GM12801 (cell line): Measurements from ENCODE around the gene ALK.

Experiments
- CTCF ChIP-seq: IDR thresholded peaks from one replicate; pipeline ENCODE4 v1.5.1; 2011; ENCODE audit warnings: control low read depth; ENCODE audit not compliant: insufficient read length; ENCODE audit errors: extremely low read depth

The ALK gene

GRCh38 chr2:29260142-29260772 lies 661.1 kb downstream of the ALK start:
- no peak for TF ChIP-seq CTCF

GRCh38 chr2:29259221-29259620 lies 662.2 kb downstream of the ALK start:
- TF ChIP-seq CTCF, result no peak

- no peak for TF ChIP-seq CTCF
Observed at GRCh38 chr2:29255004-29255403, 666.4 kb downstream of the ALK start.

GRCh38 chr2:29253026-29253425 lies 668.4 kb downstream of the ALK start:
- TF ChIP-seq CTCF, result no peak

GRCh38 chr2:29251406-29251805 lies 670.0 kb downstream of the ALK start:
- TF ChIP-seq CTCF, result no peak

GRCh38 chr2:29250977-29251376 lies 670.4 kb downstream of the ALK start:
- no peak for TF ChIP-seq CTCF

GRCh38 chr2:29249666-29250253 lies 671.6 kb downstream of the ALK start:
- TF ChIP-seq CTCF, result no peak
